NB4 (cell line): ENCODE measurements around the gene ALDH8A1.

ENCODE experiments used
- MYC ChIP-seq: IDR thresholded peaks from 2 replicates; pipeline ENCODE4 v1.6.1; 2011; ENCODE audit warnings: low read depth, low read length
- POLR2A ChIP-seq: IDR thresholded peaks from 2 replicates; pipeline ENCODE4 v1.6.1; 2011; ENCODE audit warnings: mild to moderate bottlenecking; ENCODE audit not compliant: insufficient read length; ENCODE audit errors: extremely low read depth
- TF ChIP-seq, protein P1 (sequence below): IDR thresholded peaks from one replicate; pipeline ENCODE4 v1.5.1; 2012; ENCODE audit warnings: low read depth, low read length

DNA sequence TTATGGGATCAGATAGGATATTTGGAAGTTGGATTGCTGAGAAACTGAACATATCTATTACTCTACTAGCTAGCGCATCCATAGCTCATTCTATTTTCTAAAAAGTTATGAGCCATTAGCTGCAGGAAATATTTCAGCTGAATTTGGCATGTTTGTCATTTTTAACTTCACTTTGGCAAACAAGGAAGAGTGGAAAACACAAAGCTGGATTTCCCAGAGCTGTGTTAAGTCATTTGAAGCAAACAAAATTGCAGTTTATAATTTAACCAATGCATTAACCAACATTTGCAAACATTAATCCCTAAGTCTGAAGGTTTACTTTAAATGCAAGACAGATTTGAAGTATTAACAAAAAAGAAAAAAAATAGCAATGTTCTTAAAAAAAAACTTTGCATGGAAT is 1.2 kb downstream of the ALDH8A1 start:
- TF ChIP-seq, protein P1, sequence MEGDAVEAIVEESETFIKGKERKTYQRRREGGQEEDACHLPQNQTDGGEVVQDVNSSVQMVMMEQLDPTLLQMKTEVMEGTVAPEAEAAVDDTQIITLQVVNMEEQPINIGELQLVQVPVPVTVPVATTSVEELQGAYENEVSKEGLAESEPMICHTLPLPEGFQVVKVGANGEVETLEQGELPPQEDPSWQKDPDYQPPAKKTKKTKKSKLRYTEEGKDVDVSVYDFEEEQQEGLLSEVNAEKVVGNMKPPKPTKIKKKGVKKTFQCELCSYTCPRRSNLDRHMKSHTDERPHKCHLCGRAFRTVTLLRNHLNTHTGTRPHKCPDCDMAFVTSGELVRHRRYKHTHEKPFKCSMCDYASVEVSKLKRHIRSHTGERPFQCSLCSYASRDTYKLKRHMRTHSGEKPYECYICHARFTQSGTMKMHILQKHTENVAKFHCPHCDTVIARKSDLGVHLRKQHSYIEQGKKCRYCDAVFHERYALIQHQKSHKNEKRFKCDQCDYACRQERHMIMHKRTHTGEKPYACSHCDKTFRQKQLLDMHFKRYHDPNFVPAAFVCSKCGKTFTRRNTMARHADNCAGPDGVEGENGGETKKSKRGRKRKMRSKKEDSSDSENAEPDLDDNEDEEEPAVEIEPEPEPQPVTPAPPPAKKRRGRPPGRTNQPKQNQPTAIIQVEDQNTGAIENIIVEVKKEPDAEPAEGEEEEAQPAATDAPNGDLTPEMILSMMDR: no peak
- TF ChIP-seq MYC (no peak), POLR2A (no peak)
